ENCODE results near the gene EIF1AD.

Gene EIF1AD

DNA sequence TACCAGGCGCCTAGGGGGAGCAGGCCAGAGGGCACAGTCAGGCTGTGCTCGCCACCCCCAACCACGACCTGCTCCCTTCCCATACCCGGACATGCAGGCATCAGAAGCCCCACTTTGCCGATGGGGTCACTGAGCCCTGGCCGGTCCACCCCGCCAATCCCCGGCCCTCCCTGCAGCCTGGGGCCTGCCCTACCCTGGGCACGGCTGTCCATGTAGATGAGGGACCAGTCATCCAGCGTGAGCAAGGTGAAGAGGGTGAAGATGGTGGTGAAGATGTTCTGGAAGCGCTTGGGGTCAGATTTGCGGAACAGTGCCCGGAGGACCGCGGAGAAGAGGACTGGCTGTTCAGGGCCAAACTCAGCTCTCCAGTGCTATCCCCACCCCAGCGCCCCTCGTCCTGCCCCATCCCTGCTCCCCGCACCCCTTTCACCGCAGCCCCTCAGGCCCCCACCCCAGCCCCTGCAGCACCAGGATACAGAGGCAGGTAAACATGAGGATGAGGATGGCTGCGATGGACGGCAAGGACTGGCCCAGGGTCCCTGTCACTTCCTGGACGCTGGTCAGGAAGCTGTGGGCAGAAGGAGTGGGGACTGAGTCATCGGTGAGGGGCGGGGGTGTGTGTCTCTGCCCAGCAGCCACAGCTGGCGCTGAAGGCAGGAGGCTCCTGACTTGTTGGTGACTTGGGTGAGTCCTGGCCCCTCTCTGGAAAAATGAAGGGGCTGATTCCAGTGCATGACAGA lies 18.8 kb upstream of the EIF1AD start:
- no peak overlapping the region for H3K4me3 ChIP-seq (replicated peaks; ENCODE audit: low read depth, low read length)
- no peak for DNase-seq (ENCODE audit: extremely low read depth, low read depth)
- no peak for TF ChIP-seq CTCF (IDR thresholded peaks at IDR 0.05; ENCODE audit: low read depth, low read length, missing control alignments)

DNA sequence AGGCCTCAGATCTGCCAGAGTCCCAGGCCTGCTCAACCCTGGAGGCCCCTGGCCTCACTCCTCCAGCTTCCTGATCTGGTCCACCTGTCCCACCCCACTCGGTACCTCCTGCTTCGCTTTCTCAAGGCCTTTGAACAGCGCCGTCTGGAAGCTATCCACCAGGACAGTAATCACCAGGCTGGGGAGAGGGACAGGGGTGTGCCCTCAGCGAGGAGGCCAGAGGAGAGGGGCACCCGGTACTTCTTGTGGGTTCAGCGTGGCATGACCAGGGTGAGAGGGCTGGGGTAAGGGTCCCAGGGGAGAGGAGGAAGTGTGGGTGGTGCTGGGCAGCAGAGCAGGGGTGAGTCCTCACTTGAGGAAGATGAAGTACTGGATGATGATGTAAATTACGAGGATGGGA lies 18.3 kb upstream of the EIF1AD start:
- no peak overlapping the region for H3K4me3 ChIP-seq (replicated peaks; ENCODE audit: low read depth, low read length)
- TF ChIP-seq CTCF (IDR thresholded peaks at IDR 0.05; ENCODE audit: low read depth, low read length, missing control alignments), result no peak
- DNase-seq (ENCODE audit: extremely low read depth, low read depth), result no peak

DNA sequence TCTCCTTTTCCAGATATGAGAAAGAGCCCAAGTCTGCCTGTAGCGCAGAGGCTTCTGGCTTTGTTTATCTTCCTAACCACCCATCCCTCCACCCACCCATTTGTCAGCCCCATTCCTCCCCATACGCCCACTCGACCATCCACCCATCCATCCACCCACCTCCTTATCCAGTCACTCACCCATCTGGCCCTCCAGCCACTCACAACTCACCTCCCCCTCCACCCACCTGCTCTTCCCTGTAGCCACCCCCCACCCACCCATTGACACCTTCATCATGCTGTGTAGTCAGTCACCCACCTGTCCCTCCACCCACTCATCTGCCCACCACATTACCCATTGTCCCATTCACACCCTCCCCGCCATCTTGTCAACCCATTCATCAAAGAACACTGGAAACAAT lies 15.4 kb upstream of the EIF1AD start:
- no peak overlapping the region for H3K4me3 ChIP-seq (replicated peaks; ENCODE audit: low read depth, low read length)
- DNase-seq (ENCODE audit: extremely low read depth, low read depth), result no peak
- no peak for TF ChIP-seq CTCF (IDR thresholded peaks at IDR 0.05; ENCODE audit: low read depth, low read length, missing control alignments)

DNA sequence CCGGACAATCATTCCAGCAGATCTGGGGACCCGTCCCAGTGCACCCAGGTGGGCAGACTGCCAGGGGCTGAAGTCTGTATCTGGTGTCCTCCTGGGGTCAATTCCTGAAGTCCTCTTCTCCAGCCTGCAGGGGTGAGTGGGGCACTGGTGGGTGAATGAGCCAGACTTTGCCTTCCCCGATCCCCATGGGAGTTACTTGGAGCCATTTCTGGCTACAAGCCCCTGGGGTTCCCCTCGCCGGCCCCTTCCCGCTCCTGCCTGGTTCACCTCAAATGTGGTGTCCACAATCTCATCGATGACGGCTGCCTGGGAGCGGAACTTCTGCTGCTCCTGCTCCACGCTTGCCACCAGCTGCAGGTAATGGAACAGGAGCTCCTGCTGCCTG lies 14.8 kb upstream of the EIF1AD start:
- no peak overlapping the region for H3K4me3 ChIP-seq (replicated peaks; ENCODE audit: low read depth, low read length)
- DNase-seq (ENCODE audit: extremely low read depth, low read depth), result no peak
- no peak for TF ChIP-seq CTCF (IDR thresholded peaks at IDR 0.05; ENCODE audit: low read depth, low read length, missing control alignments)

DNA sequence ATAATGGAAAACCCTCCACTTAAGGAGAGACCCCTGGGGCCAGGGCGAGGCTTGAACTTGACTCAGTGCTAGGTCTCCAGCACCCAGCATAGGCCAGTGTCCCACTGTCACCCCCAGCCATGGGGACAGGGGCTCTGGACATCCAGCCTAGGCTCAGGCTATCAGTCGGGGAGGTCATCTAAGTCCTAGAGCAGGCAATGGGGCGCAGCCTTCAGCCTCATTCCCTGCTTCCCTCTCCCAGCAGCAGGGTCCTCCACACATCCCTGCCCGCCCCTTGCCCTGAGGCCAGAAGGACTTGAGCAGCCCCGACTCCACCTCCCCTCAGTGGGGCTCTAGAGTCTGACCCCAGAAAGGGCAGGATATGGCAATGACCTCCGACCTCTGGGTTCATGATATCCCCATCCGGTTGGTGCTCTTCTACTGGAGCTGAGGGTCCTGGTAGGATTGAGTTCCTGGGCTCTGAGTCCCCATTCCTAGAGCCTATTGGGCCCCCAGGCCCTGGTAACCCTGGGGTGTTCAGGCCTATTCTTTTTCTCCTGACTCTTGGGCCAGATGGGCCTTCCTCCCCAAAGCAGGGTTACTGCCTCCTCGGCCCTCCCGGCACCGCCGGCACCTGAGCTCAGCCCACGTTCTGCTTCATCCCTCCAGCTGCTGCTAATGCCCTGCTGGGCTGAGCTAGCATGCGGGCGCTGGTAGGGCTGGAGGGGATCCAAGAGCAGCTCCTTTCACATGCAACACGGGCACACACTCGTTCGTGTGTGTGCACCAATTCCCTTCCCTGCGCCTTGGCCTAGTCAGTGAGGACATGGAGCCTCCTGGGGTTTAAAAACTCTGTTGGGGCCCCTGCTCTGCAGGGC lies 14.2 kb upstream of the EIF1AD start:
- no peak for TF ChIP-seq CTCF (IDR thresholded peaks at IDR 0.05; ENCODE audit: low read depth, low read length, missing control alignments)
- DNase-seq (ENCODE audit: extremely low read depth, low read depth), result no peak
- H3K4me3 ChIP-seq (replicated peaks; ENCODE audit: low read depth, low read length), result no peak overlapping the region

GRCh38 chr11:66015454-66015881 lies 13.5 kb upstream of the EIF1AD start:
- no peak overlapping the region for H3K4me3 ChIP-seq (replicated peaks; ENCODE audit: low read depth, low read length)
- no peak for DNase-seq (ENCODE audit: extremely low read depth, low read depth)
- no peak for TF ChIP-seq CTCF (IDR thresholded peaks at IDR 0.05; ENCODE audit: low read depth, low read length, missing control alignments)
